ENCODE results near the gene CIB1.
"Not testable (repeated sequence)": the region's sequence is repeated elsewhere in the genome, so short reads cannot be mapped to it uniquely, and the experiment has no call there.

Gene CIB1

GRCh38 chr15:90233387-90234095 is at the start of gene CIB1:
Gene CIB1, minus strand, starts transcription at chr15:90233941. Its CDS starts 56 bp downstream, at chr15:90233885.
- TF ChIP-seq CTCF (conservative IDR thresholded peaks at IDR 0.05; ENCODE audit: low read depth, low read length): peak; percentile 44
- peak; percentile 84 for DNase-seq (ENCODE audit: low read depth)
- peak within 1 kb of the TSS; percentile 88 for H3K4me3 ChIP-seq (ENCODE audit: low read length)

GRCh38 chr15:90281637-90282036 is 47.9 kb upstream of the CIB1 start:
- H3K4me3 ChIP-seq (ENCODE audit: low read length); DNase-seq (ENCODE audit: low read depth): not testable (repeated sequence)

- DNase-seq (ENCODE audit: low read depth); H3K4me3 ChIP-seq (ENCODE audit: low read length): not testable (repeated sequence)
Observed at GRCh38 chr15:90280743-90281142, 47.0 kb upstream of the CIB1 start.

- H3K4me3 ChIP-seq (ENCODE audit: low read length); DNase-seq (ENCODE audit: low read depth): not testable (repeated sequence)
Observed at GRCh38 chr15:90278467-90278866, 44.7 kb upstream of the CIB1 start.

GRCh38 chr15:90271459-90272166 is 37.9 kb upstream of the CIB1 start:
- DNase-seq (ENCODE audit: low read depth): no peak
- no peak overlapping the region for H3K4me3 ChIP-seq (ENCODE audit: low read length)
- TF ChIP-seq CTCF (conservative IDR thresholded peaks at IDR 0.05; ENCODE audit: low read depth, low read length): no peak

GRCh38 chr15:90270502-90271150 is 36.9 kb upstream of the CIB1 start:
- no peak overlapping the region for H3K4me3 ChIP-seq (ENCODE audit: low read length)
- TF ChIP-seq CTCF (conservative IDR thresholded peaks at IDR 0.05; ENCODE audit: low read depth, low read length): no peak
- no peak for DNase-seq (ENCODE audit: low read depth)

DNA sequence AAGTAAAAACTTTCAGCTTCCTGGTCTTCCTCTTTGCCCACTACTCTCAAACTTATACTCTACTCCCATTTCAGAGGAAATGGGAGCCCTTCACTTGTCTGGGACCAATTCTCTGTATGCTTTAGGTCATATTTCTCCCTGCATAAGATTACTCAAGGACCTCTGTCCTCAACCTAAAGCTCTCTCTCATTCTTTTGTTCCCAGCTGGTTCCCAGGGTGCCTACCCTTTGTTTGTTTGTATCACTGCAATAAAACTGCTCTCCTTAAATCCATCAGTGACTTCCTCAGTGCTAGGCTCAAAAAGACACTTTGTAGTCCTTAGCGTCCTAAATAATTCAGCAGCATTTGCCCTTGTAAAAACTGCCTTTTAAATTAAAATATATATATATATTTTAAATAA is 34.7 kb upstream of the CIB1 start:
- H3K4me3 ChIP-seq (ENCODE audit: low read length): no peak overlapping the region
- DNase-seq (ENCODE audit: low read depth): no peak
- no peak for TF ChIP-seq CTCF (conservative IDR thresholded peaks at IDR 0.05; ENCODE audit: low read depth, low read length)

DNA sequence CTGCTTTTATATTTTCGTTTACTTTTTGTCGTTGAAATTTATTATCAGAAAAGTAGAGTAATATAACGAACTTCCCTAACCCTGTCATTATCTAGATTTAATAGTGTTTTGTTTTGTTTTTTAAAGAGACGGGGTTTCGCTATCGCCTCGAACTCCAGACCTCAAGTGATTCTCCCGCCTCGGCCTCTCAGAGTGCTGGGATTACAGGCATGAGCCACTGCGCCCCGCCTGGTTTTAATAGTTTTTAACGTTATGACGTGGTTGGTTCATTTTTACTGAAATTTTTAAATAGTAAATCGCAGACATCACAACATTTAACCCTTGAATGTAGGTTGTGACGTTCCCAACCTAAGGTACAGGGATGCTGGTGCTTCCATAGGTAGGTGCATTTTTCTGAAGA is 32.7 kb upstream of the CIB1 start:
- no peak for TF ChIP-seq CTCF (conservative IDR thresholded peaks at IDR 0.05; ENCODE audit: low read depth, low read length)
- peak overlapping the region; percentile 89 for H3K4me3 ChIP-seq (ENCODE audit: low read length)
- DNase-seq (ENCODE audit: low read depth): no peak
